ENCODE data around the gene CREBL2. TPM values are rescaled to one million over a fixed set of nuclear protein-coding genes. Genes with fewer than 3 reads are reported as not detected.

CREBL2 gene
- total RNA-seq, 1 donor from 2014 or later, result 15.0 TPM

DNA sequence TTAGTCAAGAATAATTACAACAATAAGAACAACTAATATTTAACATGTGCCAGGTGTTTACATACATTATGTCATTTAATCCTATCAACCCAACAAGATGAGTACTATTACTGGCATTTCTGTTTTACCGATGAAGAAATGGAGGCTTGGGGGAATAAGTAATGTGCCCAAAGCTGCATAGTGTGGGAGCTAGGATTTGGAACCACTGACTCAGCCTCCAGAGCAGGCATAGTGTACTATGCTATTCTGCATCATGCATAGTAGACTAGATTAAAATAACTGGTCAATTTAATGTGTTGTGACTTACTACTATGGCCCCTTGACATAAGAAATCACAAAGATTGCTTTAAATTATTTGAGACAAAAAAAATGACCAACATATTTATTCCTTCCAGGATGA, 74.8 kb downstream of the CREBL2 start:
- DNase-seq (ENCODE audit: low read depth), result no peak
- H3K4me3 ChIP-seq (ENCODE audit: low read depth, low read length), result no peak overlapping the region
- TF ChIP-seq, protein P1, sequence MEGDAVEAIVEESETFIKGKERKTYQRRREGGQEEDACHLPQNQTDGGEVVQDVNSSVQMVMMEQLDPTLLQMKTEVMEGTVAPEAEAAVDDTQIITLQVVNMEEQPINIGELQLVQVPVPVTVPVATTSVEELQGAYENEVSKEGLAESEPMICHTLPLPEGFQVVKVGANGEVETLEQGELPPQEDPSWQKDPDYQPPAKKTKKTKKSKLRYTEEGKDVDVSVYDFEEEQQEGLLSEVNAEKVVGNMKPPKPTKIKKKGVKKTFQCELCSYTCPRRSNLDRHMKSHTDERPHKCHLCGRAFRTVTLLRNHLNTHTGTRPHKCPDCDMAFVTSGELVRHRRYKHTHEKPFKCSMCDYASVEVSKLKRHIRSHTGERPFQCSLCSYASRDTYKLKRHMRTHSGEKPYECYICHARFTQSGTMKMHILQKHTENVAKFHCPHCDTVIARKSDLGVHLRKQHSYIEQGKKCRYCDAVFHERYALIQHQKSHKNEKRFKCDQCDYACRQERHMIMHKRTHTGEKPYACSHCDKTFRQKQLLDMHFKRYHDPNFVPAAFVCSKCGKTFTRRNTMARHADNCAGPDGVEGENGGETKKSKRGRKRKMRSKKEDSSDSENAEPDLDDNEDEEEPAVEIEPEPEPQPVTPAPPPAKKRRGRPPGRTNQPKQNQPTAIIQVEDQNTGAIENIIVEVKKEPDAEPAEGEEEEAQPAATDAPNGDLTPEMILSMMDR (conservative IDR thresholded peaks at IDR 0.05; ENCODE audit: low read depth, low read length), result no peak

DNA sequence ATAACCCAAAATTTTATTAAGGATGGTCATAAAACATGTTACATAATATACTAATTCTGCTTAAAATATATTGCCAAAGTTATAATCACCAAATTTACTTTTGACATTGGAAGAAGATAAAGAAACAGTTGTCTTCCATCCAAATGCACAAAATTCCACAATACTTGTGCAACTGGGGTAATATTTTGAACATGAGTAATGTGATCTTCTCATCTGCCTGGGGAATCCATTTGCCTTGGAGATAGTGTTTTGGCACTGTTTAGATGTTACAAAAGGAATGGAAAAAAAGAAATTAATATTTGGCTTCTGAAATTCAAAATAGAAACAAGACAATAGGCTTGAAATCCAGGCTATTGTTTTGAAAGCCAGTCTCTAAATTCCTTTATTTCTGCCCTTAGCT, 75.2 kb downstream of the CREBL2 start:
- H3K4me3 ChIP-seq (ENCODE audit: low read depth, low read length), result no peak overlapping the region
- TF ChIP-seq, protein P1 (conservative IDR thresholded peaks at IDR 0.05; ENCODE audit: low read depth, low read length), result no peak
- DNase-seq (ENCODE audit: low read depth), result no peak

DNA sequence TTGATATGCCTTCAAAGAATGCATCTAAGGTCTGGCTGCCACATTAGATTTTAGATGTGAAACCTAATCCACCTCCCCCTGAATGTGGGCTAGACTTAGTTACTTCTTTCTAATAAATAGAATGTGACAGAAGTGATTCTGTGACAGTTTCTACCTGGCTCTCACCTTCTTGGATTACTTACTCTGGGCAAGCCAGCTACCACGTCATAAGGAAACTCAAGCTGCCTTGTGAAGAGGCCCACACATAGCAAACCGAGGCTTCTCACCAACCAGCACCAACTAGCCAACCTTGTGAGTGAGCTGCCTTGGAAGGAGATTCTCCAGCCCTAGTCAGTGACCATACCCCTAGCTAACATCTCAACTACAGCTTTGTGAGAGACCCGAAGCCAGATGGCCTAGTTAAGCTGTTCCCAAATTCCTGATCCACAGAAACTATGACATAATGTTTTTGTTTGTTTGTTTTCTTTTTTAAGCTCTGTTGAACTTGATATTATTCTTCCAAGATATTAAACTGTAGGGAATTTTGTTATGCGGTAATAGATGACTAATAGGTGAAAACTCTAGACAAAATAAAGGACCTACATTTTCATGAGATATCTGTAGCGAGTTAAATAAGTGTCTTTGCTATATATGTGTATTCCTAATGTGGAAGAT, 78.1 kb downstream of the CREBL2 start:
- TF ChIP-seq, protein P1 (conservative IDR thresholded peaks at IDR 0.05; ENCODE audit: low read depth, low read length), result no peak
- no peak overlapping the region for H3K4me3 ChIP-seq (ENCODE audit: low read depth, low read length)
- no peak for DNase-seq (ENCODE audit: low read depth)

DNA sequence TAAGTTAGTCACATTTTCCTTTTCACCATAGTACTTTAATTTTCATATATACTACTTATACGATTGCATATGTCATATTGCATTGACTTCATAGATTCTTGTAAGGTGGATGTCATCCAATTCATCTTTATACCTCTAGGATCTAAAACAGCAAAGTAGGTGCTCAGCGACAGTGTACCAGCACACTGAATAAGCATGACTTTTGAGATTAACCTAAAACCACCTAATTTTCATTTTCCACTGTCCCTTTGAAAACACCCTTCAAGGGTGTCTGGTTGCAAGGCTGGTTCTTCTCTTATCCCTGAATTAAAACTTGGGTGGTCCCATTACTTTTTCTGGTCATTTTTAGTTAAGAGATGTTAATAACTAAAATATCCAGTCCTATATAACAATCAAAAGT, 79.9 kb downstream of the CREBL2 start:
- H3K4me3 ChIP-seq (ENCODE audit: low read depth, low read length), result no peak overlapping the region
- DNase-seq (ENCODE audit: low read depth), result no peak
- TF ChIP-seq, protein P1 (conservative IDR thresholded peaks at IDR 0.05; ENCODE audit: low read depth, low read length), result no peak

DNA sequence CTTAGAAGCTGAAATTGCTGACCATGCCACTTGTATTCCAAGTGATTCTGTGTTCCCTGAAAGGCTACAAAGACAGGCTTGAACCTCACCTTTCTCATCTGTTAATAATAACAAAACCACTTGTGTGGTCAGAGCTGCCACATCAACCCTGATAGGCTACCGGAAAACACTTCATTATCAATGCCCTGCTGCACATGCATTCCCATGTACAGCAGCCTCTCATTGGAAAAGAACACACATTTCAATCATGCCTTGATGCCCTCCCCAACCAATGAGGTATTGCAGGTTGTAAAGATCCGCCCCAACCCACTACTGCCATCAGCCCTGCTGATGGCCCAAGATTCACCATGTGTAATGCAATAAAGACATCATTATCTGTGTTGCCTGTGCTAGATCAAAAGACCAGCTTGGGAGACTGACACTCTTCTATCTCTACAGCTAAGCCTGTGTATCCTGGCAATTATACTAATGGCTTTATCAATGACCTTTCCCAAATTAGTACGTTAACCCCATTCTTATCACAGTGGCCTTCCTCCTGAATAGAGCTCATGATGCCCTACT, 81.5 kb downstream of the CREBL2 start:
- TF ChIP-seq, protein P1 (conservative IDR thresholded peaks at IDR 0.05; ENCODE audit: low read depth, low read length), result no peak
- DNase-seq (ENCODE audit: low read depth), result no peak
- no peak overlapping the region for H3K4me3 ChIP-seq (ENCODE audit: low read depth, low read length)

Other genes starting within 250 kb of the CREBL2 start
- gene DUSP16, start 49.0 kb upstream of the CREBL2 start, total RNA-seq, result 14.8 and 19.3 TPM in 2 replicates
- gene GPR19, start 84.3 kb downstream of the CREBL2 start, total RNA-seq, result 0.80 and 1.1 TPM in 2 replicates
- gene CDKN1B, start 105.5 kb downstream of the CREBL2 start, total RNA-seq, result 14.3 and 41.7 TPM in 2 replicates
- gene APOLD1, start 173.8 kb downstream of the CREBL2 start, total RNA-seq, result 1.5 and 3.1 TPM in 2 replicates
- 106 and 110 TPM in 2 replicates for gene DDX47, start 201.5 kb downstream of the CREBL2 start, total RNA-seq

Measured in epithelial cell of proximal tubule (primary cell).